OCI-LY3 (cell line): Measurements from ENCODE around the gene TAOK2.

Source experiments
- H2AFZ ChIP-seq: fragments of 200-600, 300-600 bp; shearing (Covaris generic); 2 replicates; pipeline ENCODE4 v1.6.0; 2014; ENCODE audit warnings: antibody characterized with exemption, low read depth, low read length
- H3K27ac ChIP-seq: fragments of 200-600, 300-600 bp; sonication (generic); 2 replicates; pipeline ENCODE4 v1.5.1; 2014; ENCODE audit warnings: mild to moderate bottlenecking, low read length, moderate library complexity, mixed read lengths
- H3K27me3 ChIP-seq: fragments of 200-600, 300-600 bp; sonication (generic); 2 replicates; pipeline ENCODE4 v1.6.1; 2014; ENCODE audit warnings: low read depth, low read length, mixed read lengths
- H3K36me3 ChIP-seq: fragments of 200-600, 300-600 bp; sonication (generic); replicated peaks from 2 replicates; pipeline ENCODE3; 2014; ENCODE audit warnings: low read depth, low read length, mixed read lengths
- H3K4me1 ChIP-seq: fragments of 300-600, 200-600 bp; sonication (generic); 2 replicates; pipeline ENCODE4 v1.6.1; 2014; ENCODE audit warnings: low read length, mixed read lengths
- H3K4me2 ChIP-seq: fragments of 200-600, 300-600 bp; sonication (generic); 2 replicates; pipeline ENCODE4 v1.6.1; 2014; ENCODE audit warnings: low read length, mixed read lengths
- H3K4me3 ChIP-seq: fragments of 300-600, 200-600 bp; sonication (generic); 2 replicates; pipeline ENCODE4 v1.5.1; 2014; ENCODE audit warnings: antibody characterized with exemption, mild to moderate bottlenecking, low read length, moderate library complexity
- H3K79me2 ChIP-seq: fragments of 300-600, 200-600 bp; shearing (Covaris generic); 2 replicates; pipeline ENCODE4 v1.6.1; 2014; ENCODE audit warnings: mild to moderate bottlenecking, low read length, mixed read lengths
- H3K9ac ChIP-seq: fragments of 300-600, 200-600 bp; shearing (Covaris generic); 2 replicates; pipeline ENCODE4 v1.6.0; 2014; ENCODE audit warnings: mild to moderate bottlenecking, low read length, moderate library complexity
- H3K9me3 ChIP-seq: fragments of 200-600, 300-600 bp; shearing (Covaris generic); 2 replicates; pipeline ENCODE4 v1.6.1; 2014; ENCODE audit warnings: low read length, mixed read lengths; ENCODE audit not compliant: insufficient read depth
- H4K20me1 ChIP-seq: fragments of 200-600, 300-600 bp; sonication (generic); 2 replicates; pipeline ENCODE4 v1.6.1; 2016; ENCODE audit warnings: low read length, mixed read lengths; ENCODE audit not compliant: insufficient read depth
- CTCF ChIP-seq: fragments of 200-600, 300-600 bp; sonication (generic); IDR thresholded peaks from 2 replicates; pipeline ENCODE4 v1.5.1; 2014; ENCODE audit warnings: antibody characterized with exemption, low read length, low read depth
- EZH2phosphoT487 ChIP-seq: fragments of 200-600 bp; shearing (Covaris generic); IDR thresholded peaks from 2 replicates; pipeline ENCODE4 v1.6.1; 2018; ENCODE audit warnings: antibody characterized with exemption, mixed run types, low read depth

The TAOK2 gene

DNA sequence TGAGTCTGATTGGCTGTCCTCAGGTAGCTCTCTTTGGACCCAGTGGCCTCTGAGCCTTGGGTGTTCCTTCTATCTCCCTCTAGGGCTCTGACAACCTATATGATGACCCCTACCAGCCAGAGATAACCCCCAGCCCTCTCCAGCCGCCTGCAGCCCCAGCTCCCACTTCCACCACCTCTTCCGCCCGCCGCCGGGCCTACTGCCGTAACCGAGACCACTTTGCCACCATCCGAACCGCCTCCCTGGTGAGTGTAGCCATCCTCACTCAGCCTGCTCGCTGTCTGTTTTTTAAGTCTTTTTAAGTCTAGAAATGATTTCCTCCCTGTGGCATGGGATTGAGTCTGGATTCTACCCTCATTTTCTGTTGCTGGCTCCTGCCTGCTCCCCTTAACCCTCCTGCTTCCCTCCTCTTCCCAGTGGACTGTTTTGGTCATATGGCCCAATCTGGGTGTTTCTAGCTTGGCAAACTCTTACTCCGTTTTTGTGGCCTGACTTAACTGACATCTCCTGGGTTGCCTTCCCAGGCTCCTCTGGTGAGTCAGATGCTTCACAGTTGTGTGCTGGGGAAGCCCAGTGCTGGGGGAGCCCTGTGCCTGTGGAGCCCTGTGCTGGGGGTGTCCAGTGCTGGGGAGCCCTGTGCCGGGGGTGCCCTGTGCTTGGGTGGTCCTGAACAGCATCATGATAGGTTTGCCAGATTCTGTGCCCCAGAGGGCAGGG lies 9.9 kb downstream of the TAOK2 start:
- TF ChIP-seq CTCF (no peak), EZH2phosphoT487 (no peak)
- Histone ChIP-seq H2AFZ (no peak overlapping the region), H3K4me2 (no peak overlapping the region), H4K20me1 (no peaks in the 10 kb centered on the region), H3K9ac (no peak overlapping the region), H3K4me1 (no peaks in the 10 kb centered on the region), H3K9me3 (no peaks in the 10 kb centered on the region), H3K27me3 (no peaks in the 10 kb centered on the region), H3K4me3 (no peak overlapping the region), H3K36me3 (peaks cover 51% of the 10 kb centered on the region), H3K79me2 (no peaks in the 10 kb centered on the region), H3K27ac (no peak overlapping the region)

- Histone ChIP-seq H3K36me3 (peaks cover 52% of the 10 kb centered on the region), H3K27ac (no peak overlapping the region), H4K20me1 (no peaks in the 10 kb centered on the region), H2AFZ (no peak overlapping the region), H3K4me1 (no peaks in the 10 kb centered on the region), H3K4me2 (no peak overlapping the region), H3K27me3 (no peaks in the 10 kb centered on the region), H3K79me2 (no peaks in the 10 kb centered on the region), H3K9ac (no peak overlapping the region), H3K4me3 (no peak overlapping the region), H3K9me3 (no peaks in the 10 kb centered on the region)
- TF ChIP-seq CTCF (no peak), EZH2phosphoT487 (no peak)
Observed at GRCh38 chr16:29984137-29984763, 10.6 kb downstream of the TAOK2 start.

DNA sequence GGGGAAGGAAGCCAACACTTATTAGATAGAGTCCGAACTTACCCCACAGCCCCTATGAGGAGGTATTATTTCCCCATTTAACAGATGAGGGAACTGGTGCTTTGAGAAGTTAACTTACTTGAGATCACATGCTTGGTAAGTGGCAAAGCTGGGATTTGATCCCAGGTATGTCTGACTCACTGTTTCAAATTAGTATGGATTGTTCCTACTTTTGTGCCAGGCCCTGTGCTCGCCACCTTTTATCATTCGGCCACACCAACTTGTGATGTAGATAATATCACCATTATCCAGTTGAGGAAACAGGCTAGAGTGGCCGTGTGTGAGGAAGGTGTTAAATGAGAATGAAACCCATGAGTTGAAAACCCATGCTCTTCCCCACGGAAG lies 11.1 kb downstream of the TAOK2 start:
- H4K20me1 ChIP-seq, result no peaks in the 10 kb centered on the region
- H3K27ac ChIP-seq, result no peak overlapping the region
- H2AFZ ChIP-seq, result no peak overlapping the region
- H3K9me3 ChIP-seq, result no peaks in the 10 kb centered on the region
- peaks cover 50% of the 10 kb centered on the region for H3K36me3 ChIP-seq
- H3K9ac ChIP-seq, result no peak overlapping the region
- H3K27me3 ChIP-seq, result no peaks in the 10 kb centered on the region
- H3K4me2 ChIP-seq, result no peak overlapping the region
- no peaks in the 10 kb centered on the region for H3K79me2 ChIP-seq
- no peaks in the 10 kb centered on the region for H3K4me1 ChIP-seq
- no peak overlapping the region for H3K4me3 ChIP-seq
- TF ChIP-seq CTCF (no peak), EZH2phosphoT487 (no peak)

- TF ChIP-seq CTCF (no peak), EZH2phosphoT487 (no peak)
- Histone ChIP-seq H3K4me3 (no peak overlapping the region), H3K4me1 (no peaks in the 10 kb centered on the region), H3K9me3 (no peaks in the 10 kb centered on the region), H2AFZ (no peak overlapping the region), H3K9ac (no peak overlapping the region), H3K27me3 (no peaks in the 10 kb centered on the region), H3K79me2 (no peaks in the 10 kb centered on the region), H3K36me3 (peaks cover 50% of the 10 kb centered on the region), H3K4me2 (no peak overlapping the region), H4K20me1 (no peaks in the 10 kb centered on the region), H3K27ac (no peak overlapping the region)
Observed at GRCh38 chr16:29985271-29985811, 11.7 kb downstream of the TAOK2 start.
